WTC11 (cell line): ENCODE measurements around the gene PHC2. TPM values are rescaled to one million over a fixed set of nuclear protein-coding genes. Genes with fewer than 3 reads are reported as not detected.
A peak's percentile ranks its signal among the peaks of the same experiment; 100 is the strongest.

Source experiments
- ATAC-seq: fragments of 200-7000 bp; cut with Tn5 transposase; 2 replicates; pipeline ENCODE4 v1.10.0; 2021; ENCODE audit warnings: mild to moderate bottlenecking, moderate library complexity
- CTCF ChIA-PET: fragments of 300-600 bp; sonication (Branson Sonifier 250); formaldehyde crosslinking; loops from one replicate; lab custom pipeline; 2021; ENCODE audit warnings: antibody characterized with exemption; lab: Charles Lee
- POLR2A ChIA-PET: fragments of 350-600 bp; sonication (Branson Sonifier 250); formaldehyde crosslinking; loops from one replicate; lab custom pipeline; 2021; ENCODE audit warnings: antibody characterized with exemption; lab: Charles Lee
- DNase-seq: peaks from one replicate; pipeline ENCODE4 v3.0.0; 2021; ENCODE audit warnings: low spot score
- H3K27ac Mint-ChIP-seq: 2 replicates; pipeline ENCODE4 v1.8.0; 2021; ENCODE audit warnings: mixed read lengths
- H3K27me3 Mint-ChIP-seq: 2 replicates; pipeline ENCODE4 v1.8.0; 2021; ENCODE audit warnings: low read depth, mild to moderate bottlenecking, moderate library complexity, mixed read lengths
- H3K36me3 Mint-ChIP-seq: 2 replicates; pipeline ENCODE4 v1.8.0; 2021; ENCODE audit warnings: mixed read lengths
- H3K4me1 Mint-ChIP-seq: 2 replicates; pipeline ENCODE4 v1.8.0; 2022; ENCODE audit warnings: mixed read lengths
- H3K4me3 Mint-ChIP-seq: 2 replicates; pipeline ENCODE4 v1.8.0; 2021; ENCODE audit warnings: mild to moderate bottlenecking, moderate library complexity, mixed read lengths
- H3K9me3 Mint-ChIP-seq: 2 replicates; pipeline ENCODE4 v1.8.0; 2021; ENCODE audit warnings: mixed read lengths
- CDX4 ChIP-seq: fragments of 250-450 bp; sonication (Bioruptor Pico); IDR thresholded peaks from 2 replicates; pipeline ENCODE4 v1.9.0; 2021; ENCODE audit warnings: moderate library complexity, mild to moderate bottlenecking, inconsistent platforms, borderline replicate concordance
- CTCF ChIP-seq: fragments of 200-600 bp; IDR thresholded peaks from 2 replicates; pipeline ENCODE4 v1.8.0; 2022; ENCODE audit warnings: antibody characterized with exemption
- GABPB1 ChIP-seq: sonication (generic); formaldehyde crosslinking; IDR thresholded peaks from 2 replicates; pipeline ENCODE4 v1.8.1; 2023; ENCODE audit warnings: mild to moderate bottlenecking, missing genetic modification reagents
- GRHL2 ChIP-seq: fragments of 250-450 bp; sonication (Bioruptor Pico); IDR thresholded peaks from 2 replicates; pipeline ENCODE4 v1.8.0; 2022; ENCODE audit warnings: mild to moderate bottlenecking, moderate library complexity; ENCODE audit not compliant: insufficient replicate concordance, severe bottlenecking
- MLX ChIP-seq: sonication (generic); formaldehyde crosslinking; IDR thresholded peaks from 2 replicates; pipeline ENCODE4 v1.8.1; 2023; ENCODE audit warnings: mild to moderate bottlenecking, missing genetic modification reagents, moderate library complexity
- NFATC4 ChIP-seq: fragments of 250-450 bp; sonication (Bioruptor Pico); IDR thresholded peaks from 2 replicates; pipeline ENCODE4 v1.9.0; 2021; ENCODE audit warnings: mild to moderate bottlenecking
- NFE2L1 ChIP-seq: sonication (generic); formaldehyde crosslinking; IDR thresholded peaks from 2 replicates; pipeline ENCODE4 v1.8.1; 2023; ENCODE audit warnings: missing genetic modification reagents
- NR1H2 ChIP-seq: sonication (generic); formaldehyde crosslinking; IDR thresholded peaks from 2 replicates; pipeline ENCODE4 v1.9.0; 2021; ENCODE audit warnings: mild to moderate bottlenecking, moderate library complexity, missing genetic modification reagents
- PRDM15 ChIP-seq: sonication (generic); formaldehyde crosslinking; IDR thresholded peaks from 2 replicates; pipeline ENCODE4 v1.8.0; 2022; ENCODE audit warnings: missing genetic modification reagents
- RORB ChIP-seq: fragments of 250-450 bp; sonication (Bioruptor Pico); IDR thresholded peaks from 2 replicates; pipeline ENCODE4 v1.9.0; 2021; ENCODE audit warnings: mild to moderate bottlenecking
- SMAD3 ChIP-seq: sonication (generic); formaldehyde crosslinking; IDR thresholded peaks from 2 replicates; pipeline ENCODE4 v1.8.0; 2022; ENCODE audit warnings: missing genetic modification reagents, mild to moderate bottlenecking, borderline replicate concordance
- SP1 ChIP-seq: sonication (generic); formaldehyde crosslinking; conservative IDR thresholded peaks from 2 replicates; pipeline ENCODE4 v1.8.1; 2022; ENCODE audit warnings: missing genetic modification reagents
- ZBTB43 ChIP-seq: sonication (generic); formaldehyde crosslinking; IDR thresholded peaks from 2 replicates; pipeline ENCODE4 v1.8.1; 2023; ENCODE audit warnings: mild to moderate bottlenecking, missing genetic modification reagents
- ZNF138 ChIP-seq: sonication (generic); formaldehyde crosslinking; conservative IDR thresholded peaks from 2 replicates; pipeline ENCODE4 v1.8.1; 2022; ENCODE audit warnings: mild to moderate bottlenecking, moderate library complexity, missing genetic modification reagents
- ZNF281 ChIP-seq: sonication (generic); formaldehyde crosslinking; IDR thresholded peaks from 2 replicates; pipeline ENCODE4 v1.8.0; 2023; ENCODE audit warnings: mild to moderate bottlenecking, missing genetic modification reagents
- ZNF512 ChIP-seq: sonication (generic); formaldehyde crosslinking; IDR thresholded peaks from 2 replicates; pipeline ENCODE4 v1.8.1; 2022; ENCODE audit warnings: missing genetic modification reagents, borderline replicate concordance
- ZSCAN18 ChIP-seq: fragments of 250-450 bp; sonication (Bioruptor Pico); IDR thresholded peaks from 2 replicates; pipeline ENCODE4 v2.1.2; 2022; ENCODE audit warnings: mild to moderate bottlenecking, moderate library complexity
- total RNA-seq: library from RNA; stranded (reverse); gene quantifications from 3 replicates; pipeline ENCODE4 v1.2.3, GENCODE V29; 2021

Gene PHC2
- total RNA-seq, 1 experiment from 2014 or later = 7.0 TPM

GRCh38 chr1:33294071-33295010 is 136.6 kb downstream of the PHC2 start:
- Mint-ChIP-seq H3K36me3 (peaks cover 21% of the 10 kb centered on the region), H3K9me3 (peaks cover 3% of the 10 kb centered on the region; the same call in 1 of the 2 replicates), H3K27me3 (no peaks in the 10 kb centered on the region), H3K27ac (peak overlapping the region; percentile 74; the same call in 1 of the 2 replicates), H3K4me1 (peaks cover 7% of the 10 kb centered on the region), H3K4me3 (no peak overlapping the region)
- DNase-seq = no peak
- ATAC-seq = no peak
- CTCF ChIA-PET = interaction anchor here (1.0 to 3.4 kb wide), 25 partner anchors 9 to 388 kb away, joined by 3 to 161 read pairs (median 7); partner anchors contain the start of gene ZSCAN20
- POLR2A ChIA-PET = no interaction called here
- no peak for TF ChIP-seq NFATC4 (CRISPR knock-in tag)
- TF ChIP-seq NFE2L1 (CRISPR knock-in tag) = no peak
- no peak for TF ChIP-seq ZNF138 (CRISPR knock-in tag)
- no peak for TF ChIP-seq PRDM15
- TF ChIP-seq RORB (CRISPR knock-in tag) = no peak
- no peak for TF ChIP-seq GRHL2 (CRISPR knock-in tag)
- no peak for TF ChIP-seq SP1 (CRISPR knock-in tag)
- no peak for TF ChIP-seq CTCF
- no peak for TF ChIP-seq CDX4 (CRISPR knock-in tag)
- TF ChIP-seq ZBTB43 = no peak
- no peak for TF ChIP-seq SMAD3
- no peak for TF ChIP-seq NR1H2 (CRISPR knock-in tag)
- TF ChIP-seq ZSCAN18 (CRISPR knock-in tag) = no peak
- TF ChIP-seq GABPB1 (CRISPR knock-in tag) = no peak
- TF ChIP-seq ZNF512 (CRISPR knock-in tag) = no peak
- TF ChIP-seq MLX (CRISPR knock-in tag) = no peak
- no peak for TF ChIP-seq ZNF281 (CRISPR knock-in tag)
- TF ChIP-seq, all 79 proteins: peak for 0
